Body of pancreas (tissue), 4 donors: ENCODE results near the gene ATXN7L1. TPM values are rescaled to one million over a fixed set of nuclear protein-coding genes. Genes with fewer than 3 reads are reported as not detected.

Experiments
- ATAC-seq: fragments of 150-250 bp; one replicate; pipeline ENCODE4 v1.9.1; 2016
- DNase-seq, 4 donors: peaks; one replicate each; pipeline ENCODE4 v3.0.0-alpha.2; 2019
- H3K27ac ChIP-seq, 4 donors: fragments of 200-600 bp; sonication (generic); 1 replicate in 3 of 4; 2 replicates in 1 of 4; pipeline versions ENCODE4 v1.5.1 to v1.6.1; 2016 to 2019; ENCODE audit warnings: mild to moderate bottlenecking in 1 of 4, mixed read lengths in 1 of 4, moderate library complexity in 1 of 4
- H3K27me3 ChIP-seq, 2 donors: fragments of 200-600 bp; sonication (generic); one replicate each; pipeline ENCODE4 v1.6.0; 2016; ENCODE audit warnings: mild to moderate bottlenecking in 1 of 2
- H3K36me3 ChIP-seq, 2 donors: fragments of 200-600 bp; sonication (generic); replicated peaks in 1 of 2; 2 replicates each; pipeline ENCODE4 v1.5.1; 2016; ENCODE audit warnings: low read depth in 2 of 2; ENCODE audit not compliant: insufficient read depth in 1 of 2
- H3K4me1 ChIP-seq: fragments of 200-600 bp; sonication (generic); one replicate; pipeline ENCODE4 v1.6.0; 2016
- H3K4me3 ChIP-seq, 2 donors: fragments of 200-600 bp; sonication (generic); 1 replicate in 1 of 2; 2 replicates in 1 of 2; pipeline ENCODE4 v1.5.1; 2016 to 2019
- H3K9me3 ChIP-seq, 3 donors: fragments of 200-600 bp; sonication (generic); 1 replicate in 2 of 3; 2 replicates in 1 of 3; pipeline ENCODE4 v1.5.1; 2016
- CTCF ChIP-seq, 7 experiments: fragments of 450-650 bp in 4 of 7; fragments of 200-600 bp in 3 of 7; sonication (generic) in 3 of 7; IDR thresholded peaks; one replicate each; pipeline ENCODE4 v1.5.1; 2016 to 2019; ENCODE audit warnings: antibody characterized with exemption in 7 of 7
- POLR2A ChIP-seq, 3 donors: fragments of 450-650 bp; IDR thresholded peaks; one replicate each; pipeline ENCODE4 v1.6.1; 2016; ENCODE audit warnings: antibody characterized with exemption in 3 of 3, mild to moderate bottlenecking in 2 of 3
- WGBS, 2 donors: methylation state at CpG; one replicate each; pipeline ENCODE4 v1.1.5; 2017; 5-methylcytosine and 5-hydroxymethylcytosine counted together
- intact Hi-C: fragments of 100-400 bp; cut with DNase I; formaldehyde crosslinking; loops from one replicate; pipeline ENCODE4 v1.15.1; 2023
- total RNA-seq, 2 donors: library from RNA; depleted of rRNA; stranded (reverse); fragments of >200 nt; gene quantifications; one replicate each; pipeline ENCODE4 v1.1.0, GENCODE V29; 2016

Gene ATXN7L1
- total RNA-seq, 2 donors from 2014 or later = 6.6 to 8.0 TPM

- TF ChIP-seq CTCF (IDR thresholded peaks at IDR 0.05) (no peak), POLR2A (IDR thresholded peaks at IDR 0.05) (no peak)
- intact Hi-C loops = no loop called here
- Histone ChIP-seq H3K27me3 (no peaks in the 10 kb centered on the region), H3K9me3 (no peaks in the 10 kb centered on the region), H3K27ac (no peak overlapping the region), H3K36me3 (no peaks in the 10 kb centered on the region), H3K4me1 (no peaks in the 10 kb centered on the region), H3K4me3 (no peak overlapping the region)
- DNase-seq (no peak), ATAC-seq (no peak)
- 80 to 88% methylated on average over 5 of the region's 5 CpGs for WGBS, 2 donors
Measured at GRCh38 chr7:105861224-105861623, 15.2 kb downstream of the ATXN7L1 start.

GRCh38 chr7:105860793-105861192 is 15.6 kb downstream of the ATXN7L1 start:
- no peaks in the 10 kb centered on the region for H3K36me3 ChIP-seq
- H3K27me3 ChIP-seq = no peaks in the 10 kb centered on the region
- 83 to 89% methylated on average over 8 of the region's 8 CpGs for WGBS, 2 donors
- H3K27ac ChIP-seq = no peak overlapping the region
- TF ChIP-seq POLR2A (IDR thresholded peaks at IDR 0.05) (no peak), CTCF (IDR thresholded peaks at IDR 0.05) (no peak)
- no peaks in the 10 kb centered on the region for H3K4me1 ChIP-seq
- no peaks in the 10 kb centered on the region for H3K9me3 ChIP-seq
- ATAC-seq (no peak), DNase-seq (no peak)
- intact Hi-C loops = no loop called here
- H3K4me3 ChIP-seq = no peak overlapping the region

DNA sequence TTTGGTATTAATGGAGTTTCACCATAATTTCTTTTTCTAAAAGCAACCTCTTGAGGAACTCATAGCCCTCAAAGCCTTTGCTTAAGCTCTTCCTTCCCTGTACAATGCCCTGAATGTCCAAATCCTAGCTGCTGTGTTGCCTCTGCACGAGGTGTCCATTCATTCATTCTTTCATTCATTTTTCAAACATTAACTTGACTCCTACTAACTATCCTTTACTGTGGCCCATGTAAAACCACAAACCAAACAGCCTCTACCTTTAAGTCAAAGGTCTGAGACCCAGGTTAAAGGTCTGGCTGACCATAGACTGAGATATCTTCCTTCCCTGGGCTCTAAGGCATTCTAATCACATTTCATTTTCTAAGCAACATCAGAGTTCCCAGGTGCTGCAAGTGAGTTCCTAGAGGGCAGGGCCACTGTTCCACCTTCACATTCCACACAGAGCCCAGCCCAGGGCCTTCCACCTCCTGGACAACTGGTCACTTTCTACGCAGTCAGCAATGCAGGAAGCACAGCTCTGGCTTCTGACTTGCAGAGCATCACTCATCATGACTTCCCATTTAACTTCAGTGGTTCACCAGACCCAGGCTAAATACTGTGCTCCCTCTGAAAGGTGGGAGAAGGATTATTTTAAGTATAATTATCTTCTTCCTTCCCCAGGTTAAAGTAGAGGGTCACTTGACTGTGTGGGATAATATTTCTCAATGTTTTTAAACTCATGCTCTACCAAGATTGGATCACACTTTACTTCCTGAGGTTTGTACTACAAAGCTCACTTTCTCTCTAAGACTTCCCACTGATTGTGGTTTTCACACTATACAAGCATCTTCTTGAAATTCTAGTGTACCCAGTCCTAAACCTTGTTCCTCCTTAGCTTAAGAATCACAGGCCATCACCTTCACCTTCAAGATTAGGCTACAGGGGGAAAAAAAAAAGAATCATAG is 19.1 kb downstream of the ATXN7L1 start:
- Histone ChIP-seq H3K27ac (no peak overlapping the region), H3K36me3 (no peaks in the 10 kb centered on the region), H3K4me3 (no peak overlapping the region), H3K9me3 (no peaks in the 10 kb centered on the region), H3K27me3 (no peaks in the 10 kb centered on the region), H3K4me1 (no peaks in the 10 kb centered on the region)
- ATAC-seq = no peak
- no peak for DNase-seq
- TF ChIP-seq CTCF (IDR thresholded peaks at IDR 0.05) = no peak
- intact Hi-C loops = no loop called here
- 85 to 89% methylated on average over 2 of the region's 2 CpGs for WGBS, 2 donors

DNA sequence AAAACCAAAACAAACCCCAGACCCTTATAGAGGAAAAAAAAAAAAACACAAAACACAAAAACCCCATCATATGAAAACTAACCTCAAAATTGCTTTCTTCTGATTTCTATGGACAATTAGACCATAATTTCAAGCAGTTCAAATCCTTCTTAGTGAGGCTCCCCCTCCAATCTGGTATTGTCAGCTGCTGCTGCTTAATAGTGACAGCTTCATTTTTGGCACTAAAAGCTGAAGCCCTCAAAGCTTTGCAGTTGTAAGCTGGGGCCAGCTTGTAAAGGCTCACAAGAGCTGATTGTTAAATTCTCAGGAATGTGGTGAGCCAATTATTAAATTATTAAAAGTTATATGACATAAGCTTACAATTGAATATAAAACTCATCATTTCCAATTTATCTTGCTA is 21.9 kb downstream of the ATXN7L1 start:
- Histone ChIP-seq H3K27ac (no peak overlapping the region), H3K36me3 (no peaks in the 10 kb centered on the region), H3K4me1 (no peaks in the 10 kb centered on the region), H3K27me3 (no peaks in the 10 kb centered on the region), H3K4me3 (no peak overlapping the region), H3K9me3 (no peaks in the 10 kb centered on the region)
- TF ChIP-seq CTCF (IDR thresholded peaks at IDR 0.05) (no peak), POLR2A (IDR thresholded peaks at IDR 0.05) (no peak)
- no peak for DNase-seq
- intact Hi-C loops = no loop called here
- ATAC-seq = no peak

GRCh38 chr7:105853931-105854419 is 22.4 kb downstream of the ATXN7L1 start:
- Histone ChIP-seq H3K4me1 (no peaks in the 10 kb centered on the region), H3K27me3 (no peaks in the 10 kb centered on the region), H3K4me3 (no peak overlapping the region), H3K27ac (no peak overlapping the region), H3K36me3 (no peaks in the 10 kb centered on the region), H3K9me3 (no peaks in the 10 kb centered on the region)
- no peak for DNase-seq
- TF ChIP-seq POLR2A (IDR thresholded peaks at IDR 0.05) (no peak), CTCF (IDR thresholded peaks at IDR 0.05) (no peak)
- intact Hi-C loops = no loop called here
- ATAC-seq = no peak
- 83 to 84% methylated on average over 16 to 17 of the region's 17 CpGs for WGBS, 2 donors
